ENCODE results near the gene COL5A1.

GRCh38 chr9:134783699-134784039 lies 142.1 kb downstream of the COL5A1 start:
- TF ChIP-seq, protein P1, sequence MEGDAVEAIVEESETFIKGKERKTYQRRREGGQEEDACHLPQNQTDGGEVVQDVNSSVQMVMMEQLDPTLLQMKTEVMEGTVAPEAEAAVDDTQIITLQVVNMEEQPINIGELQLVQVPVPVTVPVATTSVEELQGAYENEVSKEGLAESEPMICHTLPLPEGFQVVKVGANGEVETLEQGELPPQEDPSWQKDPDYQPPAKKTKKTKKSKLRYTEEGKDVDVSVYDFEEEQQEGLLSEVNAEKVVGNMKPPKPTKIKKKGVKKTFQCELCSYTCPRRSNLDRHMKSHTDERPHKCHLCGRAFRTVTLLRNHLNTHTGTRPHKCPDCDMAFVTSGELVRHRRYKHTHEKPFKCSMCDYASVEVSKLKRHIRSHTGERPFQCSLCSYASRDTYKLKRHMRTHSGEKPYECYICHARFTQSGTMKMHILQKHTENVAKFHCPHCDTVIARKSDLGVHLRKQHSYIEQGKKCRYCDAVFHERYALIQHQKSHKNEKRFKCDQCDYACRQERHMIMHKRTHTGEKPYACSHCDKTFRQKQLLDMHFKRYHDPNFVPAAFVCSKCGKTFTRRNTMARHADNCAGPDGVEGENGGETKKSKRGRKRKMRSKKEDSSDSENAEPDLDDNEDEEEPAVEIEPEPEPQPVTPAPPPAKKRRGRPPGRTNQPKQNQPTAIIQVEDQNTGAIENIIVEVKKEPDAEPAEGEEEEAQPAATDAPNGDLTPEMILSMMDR (IDR thresholded peaks at IDR 0.05) = no peak
- TF ChIP-seq EP300 (IDR thresholded peaks at IDR 0.05) (peak in 1 of 2 donors; percentile 46), POLR2A (IDR thresholded peaks at IDR 0.05) (no peak)

Data from tibial nerve (tissue), 4 donors.